ENCODE measurements around the gene FOXE1.

Gene FOXE1

GRCh38 chr9:97853056-97853843 lies at the start of gene FOXE1:
Gene FOXE1, plus strand, starts transcription at chr9:97853226. Its CDS starts 689 bp downstream, at chr9:97853915.
- peak; percentile 24 for DNase-seq (ENCODE audit: low read depth)
- no peak for TF ChIP-seq CTCF (IDR thresholded peaks at IDR 0.05; ENCODE audit: insufficient read depth, low read depth, low read length, missing control alignments)

GRCh38 chr9:97804059-97804365 lies 49.0 kb upstream of the FOXE1 start:
- peak overlapping the region; percentile 6 for H3K4me3 ChIP-seq (ENCODE audit: low read length)
- DNase-seq (ENCODE audit: low read depth), result no peak
- TF ChIP-seq CTCF (IDR thresholded peaks at IDR 0.05; ENCODE audit: insufficient read depth, low read depth, low read length, missing control alignments), result no peak

More at GRCh38 chr9:97853056-97853843, at the start of gene FOXE1:
- H3K4me3 ChIP-seq (ENCODE audit: low read length), result peak within 1 kb of the TSS; percentile 51

GRCh38 chr9:97806721-97807120 lies 46.3 kb upstream of the FOXE1 start:
- peak; percentile 71 for DNase-seq (ENCODE audit: low read depth)
- no peak overlapping the region for H3K4me3 ChIP-seq (ENCODE audit: low read length)
- TF ChIP-seq CTCF (IDR thresholded peaks at IDR 0.05; ENCODE audit: insufficient read depth, low read depth, low read length, missing control alignments), result no peak

GRCh38 chr9:97807681-97808080 lies 45.3 kb upstream of the FOXE1 start:
- DNase-seq (ENCODE audit: low read depth), result peak; percentile 70
- no peak for TF ChIP-seq CTCF (IDR thresholded peaks at IDR 0.05; ENCODE audit: insufficient read depth, low read depth, low read length, missing control alignments)
- no peak overlapping the region for H3K4me3 ChIP-seq (ENCODE audit: low read length)

- H3K4me3 ChIP-seq (ENCODE audit: low read length), result no peak overlapping the region
- TF ChIP-seq CTCF (IDR thresholded peaks at IDR 0.05; ENCODE audit: insufficient read depth, low read depth, low read length, missing control alignments), result no peak
- DNase-seq (ENCODE audit: low read depth), result no peak
Measured at GRCh38 chr9:97808415-97808814, 44.6 kb upstream of the FOXE1 start.

GRCh38 chr9:97808972-97809371 lies 44.1 kb upstream of the FOXE1 start:
- TF ChIP-seq CTCF (IDR thresholded peaks at IDR 0.05; ENCODE audit: insufficient read depth, low read depth, low read length, missing control alignments), result no peak
- peak; percentile 22 for DNase-seq (ENCODE audit: low read depth)
- no peak overlapping the region for H3K4me3 ChIP-seq (ENCODE audit: low read length)

Data from epithelial cell of esophagus (primary cell).